GM19452 (cell line): Measurements from ENCODE around the gene MPV17L2.
A peak's percentile ranks its signal among the peaks of the same experiment; 100 is the strongest.

Source experiments
- ATAC-seq: cut with Tn5 transposase; IDR thresholded peaks from one replicate; pipeline ENCODE4 v1.9.1; 2021; ENCODE audit not compliant: unreplicated experiment

The MPV17L2 gene

GRCh38 chr19:18214779-18215433, 21.9 kb downstream of the MPV17L2 start:
- ATAC-seq, result no peak

DNA sequence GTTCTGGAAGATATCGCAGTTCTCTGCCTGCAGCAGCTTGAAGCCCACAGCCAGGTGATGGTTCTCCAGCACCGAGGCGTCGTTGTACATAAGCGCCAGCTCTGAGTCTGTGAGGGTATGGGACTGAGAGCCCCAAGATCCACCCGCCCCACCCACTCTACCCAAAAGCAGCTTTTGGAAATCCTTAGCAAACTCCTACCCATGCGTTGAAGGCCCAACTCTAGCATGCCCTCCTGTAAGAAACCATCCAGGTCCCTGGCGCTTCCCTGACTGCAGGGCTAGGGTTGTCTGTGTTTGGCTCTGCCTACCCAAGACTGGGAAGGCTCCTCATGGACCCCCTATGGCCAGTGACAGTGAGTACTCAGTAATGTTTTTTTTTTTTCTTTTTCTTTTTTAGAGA, 23.8 kb downstream of the MPV17L2 start:
- no peak for ATAC-seq

GRCh38 chr19:18218159-18218558, 25.1 kb downstream of the MPV17L2 start:
- no peak for ATAC-seq

GRCh38 chr19:18218600-18218999, 25.6 kb downstream of the MPV17L2 start:
- ATAC-seq, result no peak

GRCh38 chr19:18219911-18220631, 27.1 kb downstream of the MPV17L2 start:
- ATAC-seq, result no peak

GRCh38 chr19:18220632-18221275, 27.7 kb downstream of the MPV17L2 start:
- ATAC-seq, result no peak

GRCh38 chr19:18221815-18222725, 29.1 kb downstream of the MPV17L2 start:
- ATAC-seq, result no peak

DNA sequence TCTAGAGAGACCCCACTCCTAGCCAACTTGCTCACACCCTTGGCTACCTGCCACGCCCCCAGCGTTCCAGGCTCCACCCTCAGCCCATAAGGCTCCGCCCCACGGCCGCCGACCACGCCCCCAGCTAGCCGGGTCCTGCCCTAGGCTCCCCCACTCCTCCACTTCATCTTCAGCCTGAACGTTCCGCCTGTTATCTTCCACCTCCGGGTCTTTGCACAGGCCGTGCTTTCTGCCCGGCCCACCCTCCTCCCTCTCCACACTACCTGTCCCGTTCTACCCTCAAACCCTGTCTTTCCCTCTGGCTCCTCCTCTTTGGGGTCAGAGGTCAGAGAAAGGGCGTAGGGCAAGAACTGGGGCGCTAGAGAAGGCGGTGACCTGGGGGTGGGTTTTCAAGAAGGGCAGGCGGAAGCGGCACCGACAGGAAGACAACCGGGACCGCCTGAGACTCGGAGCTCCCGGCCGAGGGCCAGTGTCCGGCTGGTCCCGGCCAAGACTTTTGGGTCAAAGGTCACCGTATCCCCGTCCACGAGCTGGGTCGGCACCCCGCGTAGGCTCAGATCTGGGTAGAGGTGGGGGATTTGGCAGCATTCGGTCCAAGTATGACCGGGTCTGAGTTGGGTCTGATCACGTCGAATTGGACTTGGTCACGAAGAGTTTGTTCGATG, 31.0 kb downstream of the MPV17L2 start:
- ATAC-seq, result no peak

GRCh38 chr19:18224525-18225354, 31.7 kb downstream of the MPV17L2 start:
- ATAC-seq, result peak; percentile 90

DNA sequence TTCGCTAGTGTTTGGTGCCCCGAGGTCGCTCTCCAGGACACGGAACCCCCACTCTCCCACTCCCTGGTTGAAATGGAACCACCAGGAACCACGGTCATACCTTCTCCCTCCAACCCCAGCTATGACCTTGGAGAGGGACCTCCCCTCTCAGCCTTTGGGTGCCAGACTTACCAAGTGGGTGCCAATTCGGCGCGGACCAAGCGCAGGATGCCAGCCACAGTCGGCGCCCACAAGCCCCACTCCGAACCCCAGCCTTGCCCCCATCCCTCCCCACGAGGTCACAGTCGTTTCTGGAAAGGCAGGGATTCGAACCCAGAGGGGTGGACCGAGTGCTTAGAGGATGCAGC, 32.3 kb downstream of the MPV17L2 start:
- no peak for ATAC-seq

DNA sequence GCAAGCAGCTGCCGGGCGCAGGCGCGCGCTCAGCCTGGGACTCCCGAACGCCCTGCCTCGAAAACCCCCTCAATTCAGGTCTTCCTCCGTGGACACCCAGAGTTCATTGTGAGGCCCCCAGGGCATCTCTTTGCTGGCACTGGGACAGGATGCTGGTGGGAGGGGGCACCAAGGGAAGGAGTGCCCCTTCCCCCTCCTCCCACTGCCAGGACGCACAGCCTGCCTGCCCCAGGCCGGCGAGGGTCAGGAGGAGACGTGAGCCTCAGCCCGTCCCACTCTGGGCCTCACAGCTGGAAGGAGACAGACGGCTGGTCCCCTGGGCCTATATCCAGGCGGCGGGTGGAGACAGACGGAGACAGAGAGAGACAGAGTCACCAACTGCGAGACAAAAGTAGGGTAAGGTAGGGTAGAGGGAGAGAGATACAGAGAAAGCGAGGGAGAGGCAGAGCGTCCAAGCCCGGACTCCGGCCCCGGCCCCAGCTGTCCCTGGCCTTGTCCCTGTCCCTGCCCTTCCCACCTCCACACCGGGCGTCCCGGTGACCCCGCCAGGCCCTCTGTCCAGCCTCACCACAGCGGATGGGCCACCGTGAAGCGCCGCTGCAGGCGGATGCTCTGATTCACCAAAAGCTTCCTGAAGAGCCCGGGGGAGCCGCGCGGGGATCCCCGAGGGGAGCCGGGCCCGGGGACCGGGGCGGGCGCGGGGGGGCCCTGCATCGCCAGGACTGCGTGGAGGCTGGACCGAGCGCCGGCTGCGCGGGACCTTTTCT, 32.9 kb downstream of the MPV17L2 start, which contains the start of gene PDE4C:
TSS of gene PDE4C (minus strand) at position 737 of the 767 bp plus-strand sequence. CDS start at position 714, 23 bp downstream.
- ATAC-seq, result no peak

- ATAC-seq, result no peak
These were observed 34.1 kb downstream of the MPV17L2 start for GRCh38 chr19:18226956-18227780.

DNA sequence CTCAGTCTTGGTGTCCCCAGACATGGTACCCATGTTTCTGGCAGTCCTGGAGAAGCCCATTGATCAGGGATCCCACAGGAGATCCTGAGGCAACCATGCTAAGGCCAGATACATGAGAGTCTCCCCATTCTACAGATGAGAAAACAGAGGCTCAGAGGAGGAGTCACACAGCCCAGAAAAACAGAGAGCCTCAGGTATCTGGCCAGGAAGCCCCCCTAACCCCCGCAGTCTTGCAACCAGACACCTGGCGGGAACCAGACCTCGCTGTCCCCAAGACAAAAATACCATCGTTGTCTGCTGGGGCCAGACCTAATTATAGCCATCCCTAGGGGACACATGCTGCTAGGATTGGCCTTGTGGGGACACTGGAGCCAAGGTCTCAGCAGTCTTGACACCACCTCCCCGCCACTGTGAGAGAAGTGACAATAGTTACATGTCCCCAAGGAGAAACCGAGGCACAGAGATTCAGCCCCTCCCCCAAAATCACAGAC, 34.8 kb downstream of the MPV17L2 start:
- no peak for ATAC-seq

DNA sequence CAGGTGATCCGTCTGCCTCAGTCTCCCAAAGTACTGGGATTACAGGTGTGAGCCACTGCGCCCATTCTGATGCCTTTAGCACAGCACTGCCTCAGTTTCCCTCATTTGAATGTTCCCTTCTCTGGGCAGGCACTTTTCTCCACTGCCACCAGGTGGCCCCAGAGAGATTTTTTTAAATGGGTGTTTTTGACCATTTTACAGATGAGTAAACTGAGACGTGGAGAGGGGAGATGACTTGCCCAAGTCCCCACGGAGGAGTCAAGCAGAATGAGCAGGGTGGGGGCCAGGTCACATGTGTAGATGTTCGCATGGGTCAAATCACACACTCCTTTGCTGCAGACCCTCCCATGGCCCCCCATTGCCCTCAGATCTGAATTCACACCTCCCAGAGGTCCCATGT, 36.5 kb downstream of the MPV17L2 start:
- ATAC-seq, result no peak

- no peak for ATAC-seq
These were observed 36.9 kb downstream of the MPV17L2 start for GRCh38 chr19:18229915-18230314.

DNA sequence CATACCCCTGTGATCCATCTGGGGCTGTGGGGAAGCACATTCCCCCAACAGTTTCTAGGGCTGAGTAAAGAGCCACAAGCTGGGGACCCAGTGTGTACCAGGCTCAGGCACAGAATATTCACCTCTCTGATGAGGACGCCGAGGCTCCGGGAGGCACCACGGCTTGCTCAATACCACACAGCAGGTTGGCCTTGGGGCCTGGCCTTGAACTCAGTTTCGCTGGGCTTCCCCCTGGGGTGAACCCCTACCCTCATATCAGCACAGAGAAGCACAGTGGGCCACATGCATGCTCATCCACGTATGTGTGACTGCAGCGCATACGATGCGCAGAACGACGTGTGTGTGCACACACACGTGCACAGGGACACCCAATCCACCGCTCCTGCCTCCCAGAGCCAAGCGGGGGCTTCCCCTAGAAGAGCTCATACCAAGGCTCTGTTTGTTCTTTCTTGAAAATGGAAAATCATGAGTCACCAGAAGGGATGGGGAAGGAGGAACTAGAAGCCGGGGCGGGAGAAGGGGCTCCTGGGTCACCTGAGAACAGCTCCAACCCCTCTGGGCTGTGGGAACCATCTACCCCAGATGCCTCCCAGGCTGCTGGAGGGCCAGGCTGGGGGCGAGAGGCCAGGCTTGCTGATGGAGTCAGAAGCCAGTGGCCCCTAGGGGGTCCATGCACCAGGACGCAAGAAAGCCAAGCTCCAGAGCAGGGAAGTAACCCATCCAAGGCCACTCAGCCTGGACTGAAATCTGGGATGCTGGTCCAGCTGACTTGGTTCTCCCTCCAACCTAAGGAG, 38.1 kb downstream of the MPV17L2 start:
- no peak for ATAC-seq

- ATAC-seq, result no peak
These were observed 38.8 kb downstream of the MPV17L2 start for GRCh38 chr19:18231775-18232174.
